Ovary (tissue), 9 donors: ENCODE data around the gene SPTSSA. TPM values are rescaled to one million over a fixed set of nuclear protein-coding genes. Genes with fewer than 3 reads are reported as not detected.

Source experiments
- DNase-seq, 5 donors: peaks; one replicate each; pipeline ENCODE4 v3.0.0-alpha.2; 2019 to 2020
- H3K27ac ChIP-seq, 2 donors: fragments of 200-600 bp; one replicate each; pipeline versions ENCODE4 v1.5.1 to v1.8.0; 2019 to 2022
- H3K27me3 ChIP-seq: fragments of 200-600 bp; one replicate; pipeline ENCODE4 v1.8.0; 2022
- H3K36me3 ChIP-seq: fragments of 200-600 bp; sonication (generic); one replicate; pipeline ENCODE4 v1.5.1; 2019
- H3K4me1 ChIP-seq: one replicate; pipeline ENCODE4 v1.8.1; 2013; ENCODE audit warnings: mild to moderate bottlenecking, moderate library complexity; ENCODE audit not compliant: insufficient read depth
- H3K4me3 ChIP-seq: fragments of 200-600 bp; sonication (generic); one replicate; pipeline ENCODE4 v1.5.1; 2017
- H3K9me3 ChIP-seq, 2 donors: fragments of 200-600 bp in 1 of 2; sonication (generic) in 1 of 2; one replicate each; pipeline versions ENCODE4 v1.5.1 to v1.8.1; 2013 to 2019; ENCODE audit warnings: mild to moderate bottlenecking in 1 of 2, moderate library complexity in 1 of 2
- CTCF ChIP-seq, 3 donors: fragments of 450-650 bp in 2 of 3; fragments of 200-600 bp in 1 of 3; IDR thresholded peaks; one replicate each; pipeline versions ENCODE4 v1.5.1 to v1.8.0; 2016 to 2022; ENCODE audit warnings: antibody characterized with exemption in 3 of 3, mild to moderate bottlenecking in 1 of 3
- EP300 ChIP-seq: sonication (generic); formaldehyde crosslinking; IDR thresholded peaks from one replicate; pipeline ENCODE4 v1.6.1; 2017; ENCODE audit warnings: antibody characterized with exemption
- POLR2A ChIP-seq: fragments of 450-650 bp; IDR thresholded peaks from one replicate; pipeline ENCODE4 v1.6.1; 2017; ENCODE audit warnings: antibody characterized with exemption, mild to moderate bottlenecking, moderate library complexity
- WGBS, 3 donors: extraction: QIAGEN DNeasy Blood & Tissue Kit in 1 of 3; methylation state at CpG; one replicate each; pipeline versions ENCODE4 v1.1.5 to v1.1.7; 2013 to 2017; 5-methylcytosine and 5-hydroxymethylcytosine counted together
- intact Hi-C, 4 donors: fragments of 100-400 bp; cut with DNase I; formaldehyde crosslinking; loops; one replicate each; pipeline versions ENCODE4 v1.11.0 to v1.15.1; 2022 to 2023
- polyA plus RNA-seq, 2 donors: library from polyadenylated mRNA; stranded (reverse); fragments of 200-250 nt in 1 of 2; fragments of 350-450 nt in 1 of 2; fragmentation: Illumina TruSeq in 1 of 2; extraction: RNeasy Lipid Tissue Mini Kit (QIAGEN cat#74804) in 1 of 2; gene quantifications; one replicate each; pipeline ENCODE4 v1.2.3, GENCODE V29; 2013 to 2014
- total RNA-seq, 7 donors: library from RNA; depleted of rRNA in 2 of 7; stranded (reverse); fragments of >200 nt in 2 of 7; fragmentation: NEBNext Ultra II Directional in 3 of 7; extraction: Animal tissue kit (Norgen Biotek cat#: 25700) in 3 of 7; gene quantifications; one replicate each; pipeline versions ENCODE4 v1.1.0 to v1.2.4, GENCODE V29; 2016 to 2023
- donor health status: DM: no; HTN: no; CAD: no; lungs with moderate emphysema.
- donor health status: DM: no; HTN: no; CAD: no.
- donor health status: Bipolar disorder and iron deficiency.
- donor health status: DM: yes; HTN: yes; CAD: no.
- donor health status: DM: no; HTN: no; CAD: no.
- donor health status: DM: yes; HTN: yes; CAD: no.

Gene SPTSSA
- total and polyA plus RNA-seq, 9 donors, result 18.9 to 36.1 (median 24.1) TPM

DNA sequence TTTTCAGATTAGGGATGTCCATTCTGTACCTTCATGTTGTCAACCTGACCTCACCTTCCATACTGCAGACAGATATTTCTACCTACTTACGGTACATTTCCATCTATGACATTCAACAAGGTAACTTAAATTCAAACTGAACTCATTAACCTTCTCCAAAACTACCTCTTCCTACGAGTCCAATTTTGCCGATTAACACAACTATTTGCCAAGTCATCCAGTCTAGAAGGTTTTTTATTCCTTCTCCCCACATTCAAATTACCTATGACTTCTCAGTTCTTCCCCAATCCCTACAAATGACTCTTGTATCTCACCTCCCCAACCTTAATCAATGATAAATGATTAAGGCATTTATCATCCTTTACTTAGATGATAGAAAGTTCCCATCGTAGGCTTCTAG, 23.6 kb downstream of the SPTSSA start:
- no peaks in the 10 kb centered on the region for H3K9me3 ChIP-seq
- H3K27me3 ChIP-seq, result no peaks in the 10 kb centered on the region
- TF ChIP-seq CTCF (IDR thresholded peaks at IDR 0.05) (no peak), EP300 (no peak), POLR2A (no peak)
- H3K27ac ChIP-seq, result no peak overlapping the region
- WGBS, 3 donors, result 97 to 98% (median 97%) methylated on average over 4 of the region's 4 CpGs
- H3K36me3 ChIP-seq, result no peaks in the 10 kb centered on the region
- no peak overlapping the region for H3K4me3 ChIP-seq
- H3K4me1 ChIP-seq, result peaks cover 6% of the 10 kb centered on the region
- no peak for DNase-seq
- intact Hi-C loops, result no loop called here

DNA sequence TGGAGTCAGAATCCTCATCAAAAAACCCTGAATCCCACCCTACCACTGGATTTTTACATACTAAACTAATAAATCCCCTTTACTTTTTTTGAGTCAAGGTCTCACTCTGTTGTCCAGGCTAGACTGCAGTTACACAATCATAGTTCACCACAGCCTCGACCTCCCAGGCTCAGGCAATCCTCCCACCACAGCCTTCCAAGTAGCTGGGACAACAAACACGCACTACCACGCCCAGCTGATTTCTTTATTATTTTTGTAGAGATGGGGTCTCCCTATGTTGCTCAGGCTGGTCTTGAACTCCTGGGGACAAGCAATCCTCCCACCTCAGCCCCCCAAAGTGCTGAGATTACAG, 24.3 kb downstream of the SPTSSA start:
- 83 to 93% (median 90%) methylated on average over 3 of the region's 3 CpGs for WGBS, 3 donors
- Histone ChIP-seq H3K4me3 (no peak overlapping the region), H3K4me1 (peaks cover 6% of the 10 kb centered on the region), H3K27ac (no peak overlapping the region), H3K9me3 (no peaks in the 10 kb centered on the region), H3K36me3 (no peaks in the 10 kb centered on the region), H3K27me3 (no peaks in the 10 kb centered on the region)
- intact Hi-C loops, result no loop called here
- DNase-seq, result no peak
- no peak for TF ChIP-seq CTCF (IDR thresholded peaks at IDR 0.05)
- no peak for TF ChIP-seq POLR2A
- TF ChIP-seq EP300, result no peak

DNA sequence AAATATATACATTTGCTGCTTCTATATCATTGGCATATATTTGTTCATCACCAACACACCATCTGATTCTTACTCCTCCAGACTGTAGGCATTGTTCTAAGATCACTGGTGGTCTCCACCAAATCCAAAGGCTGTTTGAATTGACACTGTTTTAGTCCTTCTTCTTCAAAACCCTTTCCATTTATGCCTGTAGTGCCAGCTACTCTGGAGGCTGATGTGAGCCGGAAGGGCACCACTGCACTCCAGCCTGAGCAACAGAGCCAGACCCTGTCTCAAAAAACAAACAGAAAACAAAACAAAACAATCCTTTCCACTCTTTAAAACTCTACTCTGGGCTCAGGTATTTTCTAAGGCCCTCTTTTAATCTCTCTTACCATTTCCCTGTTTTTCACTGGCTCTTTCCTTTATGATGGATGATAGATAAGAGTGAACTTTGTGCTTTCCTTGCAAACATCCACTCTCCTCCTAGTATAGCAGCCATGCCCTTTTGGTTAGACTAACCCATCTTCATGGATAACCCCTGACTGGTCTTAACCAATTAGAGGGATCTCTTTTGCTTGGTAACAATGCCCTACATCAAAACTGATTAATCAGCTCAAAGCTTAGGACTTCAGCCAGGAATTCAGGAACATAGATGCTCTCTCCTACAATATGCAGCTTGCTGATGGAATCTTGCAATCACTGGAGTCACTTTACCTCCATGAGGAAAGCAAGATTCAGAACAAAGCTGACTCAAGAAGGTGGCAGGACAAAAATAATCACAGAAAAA, 24.9 kb downstream of the SPTSSA start:
- WGBS, 3 donors, result 89 to 94% (median 91%) methylated on average over 1 of the region's 1 CpG
- TF ChIP-seq EP300, result no peak
- no peak for TF ChIP-seq CTCF (IDR thresholded peaks at IDR 0.05)
- TF ChIP-seq POLR2A, result no peak
- no peaks in the 10 kb centered on the region for H3K36me3 ChIP-seq
- H3K27me3 ChIP-seq, result no peaks in the 10 kb centered on the region
- H3K9me3 ChIP-seq, result no peaks in the 10 kb centered on the region
- no peak overlapping the region for H3K4me3 ChIP-seq
- intact Hi-C loops, result no loop called here
- DNase-seq, result no peak
- H3K27ac ChIP-seq, result no peak overlapping the region
- peaks cover 6% of the 10 kb centered on the region for H3K4me1 ChIP-seq

- Histone ChIP-seq H3K27ac (no peak overlapping the region), H3K36me3 (no peaks in the 10 kb centered on the region), H3K4me3 (no peak overlapping the region), H3K27me3 (no peaks in the 10 kb centered on the region), H3K4me1 (peaks cover 6% of the 10 kb centered on the region), H3K9me3 (no peaks in the 10 kb centered on the region)
- intact Hi-C loops, result no loop called here
- DNase-seq, result no peak
- TF ChIP-seq CTCF (IDR thresholded peaks at IDR 0.05) (no peak), POLR2A (no peak), EP300 (no peak)
- whole genome bisulfite sequencing, 3 donors, result 82 to 92% (median 89%) methylated on average over 1 of the region's 1 CpG
Observed at GRCh38 chr14:34436118-34436905, 25.7 kb downstream of the SPTSSA start.
